Lung (tissue), 12 donors: ENCODE data around the gene TBC1D3B. TPM values are rescaled to one million over a fixed set of nuclear protein-coding genes. Genes with fewer than 3 reads are reported as not detected.
A peak's percentile ranks its signal among the peaks of the same experiment; 100 is the strongest.

ENCODE experiments used
- ATAC-seq: fragments of 200-7000 bp; cut with Tn5 transposase; one replicate; pipeline ENCODE4 v1.9.1; 2020; ENCODE audit warnings: moderate number of reproducible peaks; ENCODE audit not compliant: insufficient read depth, low FRiP score
- DNase-seq, 3 donors: peaks; one replicate each; pipeline ENCODE4 v3.0.0-alpha.2; 2013 to 2017
- H3K27ac ChIP-seq, 2 donors: one replicate each; pipeline ENCODE4 v1.5.1; 2013; ENCODE audit warnings: mild to moderate bottlenecking in 2 of 2, moderate library complexity in 2 of 2, control low read depth in 1 of 2, inconsistent platforms in 1 of 2, low read depth in 1 of 2, low read length in 1 of 2
- H3K27me3 ChIP-seq, 3 donors: one replicate each; pipeline ENCODE4 v1.5.1; 2013; ENCODE audit warnings: low read length in 2 of 3; ENCODE audit not compliant: control insufficient read depth in 3 of 3, insufficient read depth in 3 of 3
- H3K36me3 ChIP-seq, 4 donors: one replicate each; pipeline ENCODE4 v1.5.1; 2013; ENCODE audit warnings: low read length in 4 of 4, mild to moderate bottlenecking in 1 of 4, moderate library complexity in 1 of 4; ENCODE audit not compliant: control insufficient read depth in 4 of 4, insufficient read depth in 4 of 4
- H3K4me1 ChIP-seq, 5 donors: one replicate each; pipeline ENCODE4 v1.5.1; 2013; ENCODE audit warnings: low read length in 5 of 5, mild to moderate bottlenecking in 2 of 5, moderate library complexity in 1 of 5; ENCODE audit not compliant: control insufficient read depth in 5 of 5, insufficient read depth in 5 of 5
- H3K4me3 ChIP-seq: one replicate; pipeline ENCODE4 v1.5.1; 2013; ENCODE audit warnings: mild to moderate bottlenecking, control low read depth, moderate library complexity
- H3K9ac ChIP-seq, 2 donors: one replicate each; pipeline ENCODE4 v1.5.1; 2013; ENCODE audit warnings: low read length in 2 of 2, control low read depth in 1 of 2; ENCODE audit not compliant: insufficient read depth in 1 of 2
- H3K9me3 ChIP-seq, 4 donors: one replicate each; pipeline ENCODE4 v1.5.1; 2013; ENCODE audit warnings: low read length in 3 of 4, mild to moderate bottlenecking in 1 of 4, moderate library complexity in 1 of 4; ENCODE audit not compliant: control insufficient read depth in 4 of 4, insufficient read depth in 3 of 4
- CTCF ChIP-seq: IDR thresholded peaks from 2 replicates; pipeline ENCODE4 v1.5.1; 2012; ENCODE audit warnings: mild to moderate bottlenecking; ENCODE audit errors: control extremely low read depth, extremely low read depth
- WGBS, 2 donors: extraction: QIAGEN DNeasy Blood & Tissue Kit; methylation state at CpG; one replicate each; pipeline ENCODE4 v1.1.7; 2013; 5-methylcytosine and 5-hydroxymethylcytosine counted together
- polyA plus RNA-seq, 2 donors: library from polyadenylated mRNA; stranded (reverse); fragments of 200-250 nt; gene quantifications; one replicate each; pipeline ENCODE4 v1.2.1, GENCODE V29; 2013
- total RNA-seq, 2 donors: library from RNA; depleted of rRNA in 1 of 2; stranded (reverse); fragments of >200 nt in 1 of 2; gene quantifications; one replicate each; pipeline ENCODE4 v1.2.1, GENCODE V29; 2014 to 2021
- donor health status: control.
- donor health status: control.
- donor health status: Bipolar disorder and iron deficiency.
- donor health status: healthy.
- donor health status: DM: yes; HTN: yes; CAD: no.

TBC1D3B gene
- total and polyA plus RNA-seq, 4 donors: 1.6 to 7.5 (median 3.0) TPM

GRCh38 chr17:36142235-36142634 is 34.2 kb downstream of the TBC1D3B start:
- Histone ChIP-seq H3K4me3 (no peak overlapping the region), H3K36me3 (no peaks in the 10 kb centered on the region), H3K27me3 (no peaks in the 10 kb centered on the region), H3K27ac (no peak overlapping the region), H3K9ac (no peak overlapping the region), H3K9me3 (no peaks in the 10 kb centered on the region), H3K4me1 (peaks cover 0 to 2% (median 0%) of the 10 kb centered on the region in 5 donors)
- no peak for ATAC-seq
- DNase-seq: no peak
- no peak for TF ChIP-seq CTCF

- WGBS, 2 donors: 66 to 71% methylated on average over 1 of the region's 1 CpG
- Histone ChIP-seq H3K9me3 (no peaks in the 10 kb centered on the region), H3K27me3 (no peaks in the 10 kb centered on the region), H3K36me3 (no peaks in the 10 kb centered on the region), H3K4me1 (peaks cover 0 to 5% (median 0%) of the 10 kb centered on the region in 5 donors), H3K4me3 (no peak overlapping the region), H3K27ac (no peak overlapping the region), H3K9ac (no peak overlapping the region)
- peak in 1 of 3 donors; percentile 10 for DNase-seq
- TF ChIP-seq CTCF: no peak
- no peak for ATAC-seq
These were observed 40.0 kb downstream of the TBC1D3B start for GRCh38 chr17:36136439-36136838.

- no peak overlapping the region for H3K9ac ChIP-seq
- no peak for DNase-seq
- no peak overlapping the region for H3K4me3 ChIP-seq
- TF ChIP-seq CTCF: no peak
- no peaks in the 10 kb centered on the region for H3K27me3 ChIP-seq
- 59 to 65% methylated on average over 1 of the region's 1 CpG for WGBS, 2 donors
- peaks cover 0 to 5% (median 0%) of the 10 kb centered on the region in 5 donors for H3K4me1 ChIP-seq
- no peak for ATAC-seq
- no peaks in the 10 kb centered on the region for H3K36me3 ChIP-seq
- H3K27ac ChIP-seq: no peak overlapping the region
- no peaks in the 10 kb centered on the region for H3K9me3 ChIP-seq
These were observed 40.4 kb downstream of the TBC1D3B start for GRCh38 chr17:36136036-36136435.

- ATAC-seq (no peak), DNase-seq (no peak)
- no peak for TF ChIP-seq CTCF
- Histone ChIP-seq H3K4me1 (peaks cover 0 to 5% (median 0%) of the 10 kb centered on the region in 5 donors), H3K9ac (no peak overlapping the region), H3K4me3 (no peak overlapping the region), H3K27ac (no peak overlapping the region), H3K36me3 (no peaks in the 10 kb centered on the region), H3K27me3 (no peaks in the 10 kb centered on the region), H3K9me3 (no peaks in the 10 kb centered on the region)
- 37 to 69% methylated on average over 4 of the region's 4 CpGs for WGBS, 2 donors
These were observed 41.0 kb downstream of the TBC1D3B start for GRCh38 chr17:36135465-36135864.
